EL (cell line): ENCODE results near the gene KRTAP4-9.
"Not testable (repeated sequence)": the region's sequence is repeated elsewhere in the genome, so short reads cannot be mapped to it uniquely, and the experiment has no call there.

ENCODE experiments used
- DNase-seq: peaks from one replicate; pipeline ENCODE4 v3.0.0-alpha.2; 2016

The KRTAP4-9 gene

GRCh38 chr17:41098481-41098880, 6.7 kb upstream of the KRTAP4-9 start:
- DNase-seq, result peak; percentile 92

- DNase-seq, result peak; percentile 98
These were observed 5.3 kb upstream of the KRTAP4-9 start for GRCh38 chr17:41099682-41100480.

GRCh38 chr17:41101586-41102259, 3.5 kb upstream of the KRTAP4-9 start, which contains the start of gene KRTAP4-16:
TSS of gene KRTAP4-16 (minus strand) at chr17:41102209. CDS start at chr17:41102209, 0 bp downstream.
- no peak for DNase-seq

GRCh38 chr17:41103896-41104295, 1.3 kb upstream of the KRTAP4-9 start:
- peak; percentile 54 for DNase-seq

GRCh38 chr17:41104386-41105038, 677 bp upstream of the KRTAP4-9 start:
- DNase-seq, result peak; percentile 80

- peak; percentile 33 for DNase-seq
These were observed 2.8 kb downstream of the KRTAP4-9 start for GRCh38 chr17:41107941-41108450.

- DNase-seq, result not testable (repeated sequence)
These were observed 3.7 kb downstream of the KRTAP4-9 start for GRCh38 chr17:41108728-41109386.

- no peak for DNase-seq
These were observed 6.1 kb downstream of the KRTAP4-9 start for GRCh38 chr17:41111151-41111885.

GRCh38 chr17:41116297-41116696, 11.1 kb downstream of the KRTAP4-9 start:
- peak; percentile 66 for DNase-seq

- not testable (repeated sequence) for DNase-seq
These were observed 12.7 kb downstream of the KRTAP4-9 start, which contains the start of gene KRTAP4-11 for GRCh38 chr17:41117846-41118386. TSS of gene KRTAP4-11 (minus strand) at chr17:41118373. CDS start at chr17:41118315, 58 bp downstream.

GRCh38 chr17:41118721-41119120, 13.5 kb downstream of the KRTAP4-9 start:
- DNase-seq, result peak; percentile 82

- DNase-seq, result peak; percentile 83
These were observed 14.8 kb downstream of the KRTAP4-9 start for GRCh38 chr17:41119696-41120690.

GRCh38 chr17:41121742-41122141, 16.6 kb downstream of the KRTAP4-9 start:
- DNase-seq, result no peak

- not testable (repeated sequence) for DNase-seq
These were observed 18.3 kb downstream of the KRTAP4-9 start for GRCh38 chr17:41123292-41123990.

GRCh38 chr17:41123991-41124371, 18.8 kb downstream of the KRTAP4-9 start, which contains the start of gene KRTAP4-12:
TSS of gene KRTAP4-12 (minus strand) at chr17:41124182. CDS start at chr17:41124122, 60 bp downstream.
- not testable (repeated sequence) for DNase-seq

- DNase-seq, result no peak
These were observed 19.9 kb downstream of the KRTAP4-9 start for GRCh38 chr17:41125064-41125463.

- no peak for DNase-seq
These were observed 21.2 kb downstream of the KRTAP4-9 start for GRCh38 chr17:41126412-41126811.

- no peak for DNase-seq
These were observed 22.2 kb downstream of the KRTAP4-9 start for GRCh38 chr17:41127371-41127770.

- DNase-seq, result peak; percentile 73
These were observed 26.8 kb downstream of the KRTAP4-9 start for GRCh38 chr17:41131979-41132378.
